Stomach smooth muscle (tissue), 2 donors: ENCODE data around the gene SOSTDC1.

Experiments
- H3K27ac ChIP-seq: one replicate; pipeline ENCODE4 v1.7.0; 2013; ENCODE audit warnings: mild to moderate bottlenecking, low read length, inconsistent platforms
- H3K27me3 ChIP-seq, 2 donors: one replicate each; pipeline ENCODE4 v1.7.0; 2013; ENCODE audit warnings: low read length in 2 of 2; ENCODE audit not compliant: insufficient read depth in 2 of 2, control insufficient read depth in 1 of 2
- H3K36me3 ChIP-seq, 2 donors: one replicate each; pipeline ENCODE4 v1.7.0; 2013; ENCODE audit warnings: low read length in 2 of 2; ENCODE audit not compliant: control insufficient read depth in 2 of 2, insufficient read depth in 2 of 2
- H3K4me1 ChIP-seq: one replicate; pipeline ENCODE4 v1.7.0; 2013; ENCODE audit warnings: low read length; ENCODE audit not compliant: control insufficient read depth, insufficient read depth
- H3K4me3 ChIP-seq, 2 donors: one replicate each; pipeline ENCODE4 v1.7.0; 2013; ENCODE audit warnings: low read length in 2 of 2
- H3K9ac ChIP-seq, 2 donors: one replicate each; pipeline ENCODE4 v1.7.0; 2013; ENCODE audit warnings: low read length in 2 of 2, mild to moderate bottlenecking in 1 of 2
- H3K9me3 ChIP-seq, 2 donors: one replicate each; pipeline ENCODE4 v1.7.0; 2013; ENCODE audit warnings: low read length in 2 of 2; ENCODE audit not compliant: control insufficient read depth in 2 of 2
- donor health status: healthy.
- donor health status: Pancreatic carcinoma.

The SOSTDC1 gene

GRCh38 chr7:16420649-16421332, 44.7 kb downstream of the SOSTDC1 start:
- Histone ChIP-seq H3K4me3 (peak overlapping the region; percentile 70 to 85), H3K4me1 (peaks cover 27% of the 10 kb centered on the region), H3K9ac (peak overlapping the region; percentile 94 to 99), H3K9me3 (no peaks in the 10 kb centered on the region), H3K27ac (peak overlapping the region; percentile 98), H3K36me3 (no peaks in the 10 kb centered on the region), H3K27me3 (no peaks in the 10 kb centered on the region)

GRCh38 chr7:16420329-16420648, 45.2 kb downstream of the SOSTDC1 start:
- peak overlapping the region; percentile 98 for H3K27ac ChIP-seq
- H3K27me3 ChIP-seq = no peaks in the 10 kb centered on the region
- no peaks in the 10 kb centered on the region for H3K36me3 ChIP-seq
- H3K4me3 ChIP-seq = peak overlapping the region; percentile 70 to 85
- peaks cover 27% of the 10 kb centered on the region for H3K4me1 ChIP-seq
- no peaks in the 10 kb centered on the region for H3K9me3 ChIP-seq
- H3K9ac ChIP-seq = peak overlapping the region; percentile 94 to 99

- peak overlapping the region; percentile 70 to 85 for H3K4me3 ChIP-seq
- no peaks in the 10 kb centered on the region for H3K36me3 ChIP-seq
- H3K27ac ChIP-seq = peak overlapping the region; percentile 98
- peaks cover 27% of the 10 kb centered on the region for H3K4me1 ChIP-seq
- peak overlapping the region; percentile 94 to 99 for H3K9ac ChIP-seq
- H3K9me3 ChIP-seq = no peaks in the 10 kb centered on the region
- no peaks in the 10 kb centered on the region for H3K27me3 ChIP-seq
Measured at GRCh38 chr7:16419859-16420258, 45.7 kb downstream of the SOSTDC1 start.

DNA sequence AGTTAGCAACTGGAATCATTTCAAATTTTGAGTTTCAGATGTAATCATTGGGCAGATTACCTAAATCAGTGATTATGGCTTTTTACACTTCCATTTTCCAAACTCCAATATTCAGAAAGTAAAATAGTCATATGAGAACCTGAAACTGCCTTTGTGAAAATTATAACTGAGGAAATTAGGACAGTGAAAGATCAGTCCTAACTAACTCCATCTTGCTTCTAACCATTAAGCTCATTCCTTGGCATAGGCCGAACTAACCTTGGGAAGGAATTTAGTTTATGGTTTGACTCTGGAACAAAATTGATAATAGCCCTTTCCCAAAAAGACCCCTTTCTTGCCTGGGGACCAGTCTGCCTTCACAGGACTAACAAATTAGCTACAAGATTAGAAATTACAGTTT, 46.4 kb downstream of the SOSTDC1 start:
- no peak overlapping the region for H3K27ac ChIP-seq
- no peak overlapping the region for H3K9ac ChIP-seq
- H3K9me3 ChIP-seq = no peaks in the 10 kb centered on the region
- H3K4me3 ChIP-seq = no peak overlapping the region
- H3K36me3 ChIP-seq = no peaks in the 10 kb centered on the region
- peaks cover 27% of the 10 kb centered on the region for H3K4me1 ChIP-seq
- no peaks in the 10 kb centered on the region for H3K27me3 ChIP-seq

GRCh38 chr7:16417906-16418305, 47.6 kb downstream of the SOSTDC1 start:
- no peak overlapping the region for H3K4me3 ChIP-seq
- no peak overlapping the region for H3K9ac ChIP-seq
- peaks cover 26% of the 10 kb centered on the region for H3K4me1 ChIP-seq
- H3K36me3 ChIP-seq = no peaks in the 10 kb centered on the region
- no peaks in the 10 kb centered on the region for H3K9me3 ChIP-seq
- H3K27ac ChIP-seq = no peak overlapping the region
- H3K27me3 ChIP-seq = no peaks in the 10 kb centered on the region

GRCh38 chr7:16416289-16417282, 49.0 kb downstream of the SOSTDC1 start:
- H3K9me3 ChIP-seq = no peaks in the 10 kb centered on the region
- H3K36me3 ChIP-seq = no peaks in the 10 kb centered on the region
- no peak overlapping the region for H3K9ac ChIP-seq
- no peak overlapping the region for H3K4me3 ChIP-seq
- H3K4me1 ChIP-seq = peaks cover 16% of the 10 kb centered on the region
- no peaks in the 10 kb centered on the region for H3K27me3 ChIP-seq
- no peak overlapping the region for H3K27ac ChIP-seq

GRCh38 chr7:16412274-16413254, 53.0 kb downstream of the SOSTDC1 start:
- Histone ChIP-seq H3K36me3 (no peaks in the 10 kb centered on the region), H3K4me3 (no peak overlapping the region), H3K4me1 (no peaks in the 10 kb centered on the region), H3K27me3 (no peaks in the 10 kb centered on the region), H3K9me3 (no peaks in the 10 kb centered on the region), H3K9ac (no peak overlapping the region), H3K27ac (no peak overlapping the region)
